Tibial nerve (tissue), 3 donors: ENCODE results near the gene TCEA3.

Experiments
- POLR2A ChIP-seq, 2 donors: fragments of 450-650 bp; IDR thresholded peaks; one replicate each; pipeline ENCODE4 v1.6.1; 2017; ENCODE audit warnings: antibody characterized with exemption in 2 of 2, mild to moderate bottlenecking in 2 of 2, moderate library complexity in 2 of 2
- TF ChIP-seq, protein P1 (sequence below), 5 experiments: fragments of 200-600 bp in 3 of 5; fragments of 450-650 bp in 2 of 5; sonication (generic) in 3 of 5; IDR thresholded peaks; one replicate each; pipeline ENCODE4 v1.5.1; 2016 to 2019; ENCODE audit warnings: antibody characterized with exemption in 5 of 5, mild to moderate bottlenecking in 3 of 5, moderate library complexity in 2 of 5

GRCh38 chr1:23428136-23428905 is 3.8 kb upstream of the TCEA3 start:
- TF ChIP-seq, protein P1, sequence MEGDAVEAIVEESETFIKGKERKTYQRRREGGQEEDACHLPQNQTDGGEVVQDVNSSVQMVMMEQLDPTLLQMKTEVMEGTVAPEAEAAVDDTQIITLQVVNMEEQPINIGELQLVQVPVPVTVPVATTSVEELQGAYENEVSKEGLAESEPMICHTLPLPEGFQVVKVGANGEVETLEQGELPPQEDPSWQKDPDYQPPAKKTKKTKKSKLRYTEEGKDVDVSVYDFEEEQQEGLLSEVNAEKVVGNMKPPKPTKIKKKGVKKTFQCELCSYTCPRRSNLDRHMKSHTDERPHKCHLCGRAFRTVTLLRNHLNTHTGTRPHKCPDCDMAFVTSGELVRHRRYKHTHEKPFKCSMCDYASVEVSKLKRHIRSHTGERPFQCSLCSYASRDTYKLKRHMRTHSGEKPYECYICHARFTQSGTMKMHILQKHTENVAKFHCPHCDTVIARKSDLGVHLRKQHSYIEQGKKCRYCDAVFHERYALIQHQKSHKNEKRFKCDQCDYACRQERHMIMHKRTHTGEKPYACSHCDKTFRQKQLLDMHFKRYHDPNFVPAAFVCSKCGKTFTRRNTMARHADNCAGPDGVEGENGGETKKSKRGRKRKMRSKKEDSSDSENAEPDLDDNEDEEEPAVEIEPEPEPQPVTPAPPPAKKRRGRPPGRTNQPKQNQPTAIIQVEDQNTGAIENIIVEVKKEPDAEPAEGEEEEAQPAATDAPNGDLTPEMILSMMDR (IDR thresholded peaks at IDR 0.05): no peak
- no peak for TF ChIP-seq POLR2A (IDR thresholded peaks at IDR 0.05)
